A549 (cell line): Measurements from ENCODE around the gene RFX6. TPM values are rescaled to one million over a fixed set of nuclear protein-coding genes. Genes with fewer than 3 reads are reported as not detected.

ENCODE experiments used
- ATAC-seq, 2 experiments: fragments of 200-7000 bp in 1 of 2; fragments of >200 bp in 1 of 2; cut with Nextera tagmentation in 1 of 2; cut with Tn5 transposase in 1 of 2; 3 replicates each; pipeline versions ENCODE4 v1.8.0 to v1.9.1; 2018 to 2020; ENCODE audit warnings: mild to moderate bottlenecking in 1 of 2, moderate library complexity in 1 of 2
- CTCF ChIA-PET: fragments of 300-600 bp; sonication (Branson Sonifier 250); formaldehyde crosslinking; extraction: SDS; loops from one replicate; lab custom pipeline; 2021; ENCODE audit warnings: antibody characterized with exemption, inconsistent platforms; lab: Yijun Ruan, JAX
- POLR2A ChIA-PET: fragments of 350-600 bp; formaldehyde crosslinking; extraction: SDS; loops from one replicate; lab custom pipeline; 2021; ENCODE audit warnings: antibody characterized with exemption, inconsistent platforms; lab: Yijun Ruan, JAX
- DNase-seq, 2 experiments: peaks; one replicate each; pipeline versions ENCODE4 v3.0.0 to v3.0.0-alpha.2; 2011 to 2016; ENCODE audit warnings: low read depth in 1 of 2, low spot score in 1 of 2
- FAIRE-seq: peaks from 2 replicates; lab custom pipeline; 2011; peaks lifted over from hg19 to GRCh38; lab: Jason Lieb, UNC
- H3K27ac ChIP-seq, 2 experiments: fragments of >200 bp; sonication (Bioruptor Twin); formaldehyde crosslinking; 3 replicates each; pipeline ENCODE4 v1.5.1; 2016 to 2017
- H3K4me1 ChIP-seq: fragments of >200 bp; sonication (Bioruptor Twin); formaldehyde crosslinking; 3 replicates; pipeline ENCODE4 v1.6.1; 2016
- H3K4me2 ChIP-seq: fragments of >200 bp; sonication (Bioruptor Twin); formaldehyde crosslinking; 3 replicates; pipeline ENCODE4 v1.6.1; 2016
- H3K4me3 ChIP-seq: fragments of >200 bp; sonication (Bioruptor Twin); formaldehyde crosslinking; 3 replicates; pipeline ENCODE4 v1.5.1; 2016
- H3K9me3 ChIP-seq: fragments of >200 bp; sonication (Bioruptor Twin); formaldehyde crosslinking; 3 replicates; pipeline ENCODE4 v1.6.1; 2016
- CBX2 ChIP-seq: fragments of 200-600 bp; sonication (generic); IDR thresholded peaks from 2 replicates; pipeline ENCODE4 v1.6.1; 2016; ENCODE audit warnings: low read depth, mild to moderate bottlenecking, borderline replicate concordance
- CBX8 ChIP-seq: fragments of 200-600 bp; sonication (generic); IDR thresholded peaks from 2 replicates; pipeline ENCODE4 v1.6.1; 2016
- CEBPB ChIP-seq, 2 experiments: fragments of >200 bp in 1 of 2; sonication (Bioruptor Twin) in 1 of 2; formaldehyde crosslinking in 1 of 2; IDR thresholded peaks; 2 replicates each; pipeline ENCODE4 v1.6.1; 2012 to 2016
- EHMT2 ChIP-seq: fragments of 200-600 bp; sonication (generic); IDR thresholded peaks from 2 replicates; pipeline ENCODE4 v1.6.1; 2016; ENCODE audit warnings: antibody characterized with exemption, low read depth, mild to moderate bottlenecking, moderate library complexity
- EP300 ChIP-seq, 2 experiments: fragments of >200 bp; sonication (Bioruptor Twin); formaldehyde crosslinking; IDR thresholded peaks; 2 replicates in 1 of 2; 3 replicates in 1 of 2; pipeline ENCODE4 v1.6.1; 2016 to 2017
- ESRRA ChIP-seq: fragments of 150-350 bp; IDR thresholded peaks from 2 replicates; pipeline ENCODE4 v1.6.1; 2014; ENCODE audit warnings: mild to moderate bottlenecking, low read length, borderline replicate concordance
- FOSB ChIP-seq: fragments of 250-450 bp; sonication (Bioruptor Pico); IDR thresholded peaks from 2 replicates; pipeline ENCODE4 v1.5.0; 2020; ENCODE audit warnings: mild to moderate bottlenecking, moderate library complexity
- FOSL2 ChIP-seq, 2 experiments: fragments of 450-650 bp in 1 of 2; fragments of >200 bp in 1 of 2; sonication (Bioruptor Twin) in 1 of 2; formaldehyde crosslinking; IDR thresholded peaks; 2 replicates each; pipeline versions ENCODE4 v1.5.0 to v1.6.1; 2016 to 2020; ENCODE audit warnings: mild to moderate bottlenecking in 1 of 2, moderate library complexity in 1 of 2
- HEYL ChIP-seq: fragments of 250-450 bp; sonication (Bioruptor Pico); IDR thresholded peaks from 2 replicates; pipeline ENCODE4 v1.8.0; 2021; ENCODE audit warnings: mild to moderate bottlenecking, moderate library complexity
- HOXA7 ChIP-seq: fragments of 250-450 bp; sonication (Bioruptor Pico); IDR thresholded peaks from 2 replicates; pipeline ENCODE4 v1.5.0; 2020; ENCODE audit warnings: mild to moderate bottlenecking, moderate library complexity
- HOXB5 ChIP-seq: fragments of 250-450 bp; sonication (Bioruptor Pico); IDR thresholded peaks from 2 replicates; pipeline ENCODE4 v1.5.0; 2020; ENCODE audit warnings: mild to moderate bottlenecking, moderate library complexity
- KDM1A ChIP-seq: fragments of 200-600 bp; sonication (generic); IDR thresholded peaks from 2 replicates; pipeline ENCODE4 v1.6.1; 2016; ENCODE audit warnings: low read depth, mild to moderate bottlenecking
- KDM5A ChIP-seq: fragments of 200-600 bp; sonication (generic); IDR thresholded peaks from 2 replicates; pipeline ENCODE4 v1.6.1; 2016; ENCODE audit warnings: antibody characterized with exemption, mild to moderate bottlenecking
- MAFK ChIP-seq: fragments of 450-650 bp; IDR thresholded peaks from 2 replicates; pipeline ENCODE4 v1.6.1; 2014; ENCODE audit not compliant: partially characterized antibody
- MAZ ChIP-seq: fragments of 150-350 bp; IDR thresholded peaks from 2 replicates; pipeline ENCODE4 v1.6.1; 2014; ENCODE audit warnings: antibody characterized with exemption, low read depth, low read length, borderline replicate concordance
- NR3C1 ChIP-seq: fragments of >200 bp; sonication (Bioruptor Twin); formaldehyde crosslinking; IDR thresholded peaks from 3 replicates; pipeline ENCODE4 v1.6.1; 2017
- RAD21 ChIP-seq, 2 experiments: fragments of >200 bp in 1 of 2; sonication (Bioruptor Twin) in 1 of 2; formaldehyde crosslinking in 1 of 2; IDR thresholded peaks in 1 of 2; conservative IDR thresholded peaks in 1 of 2; 2 replicates in 1 of 2; 3 replicates in 1 of 2; pipeline ENCODE4 v1.6.1; 2012 to 2018; ENCODE audit warnings: inconsistent platforms in 1 of 2
- RFX5 ChIP-seq: fragments of 450-650 bp; IDR thresholded peaks from 2 replicates; pipeline ENCODE4 v1.7.1; 2014; ENCODE audit warnings: antibody characterized with exemption, mild to moderate bottlenecking, moderate library complexity
- TP53 ChIP-seq: fragments of 250-450 bp; sonication (Bioruptor Pico); IDR thresholded peaks from 2 replicates; pipeline ENCODE4 v1.5.0; 2021; ENCODE audit warnings: mild to moderate bottlenecking, moderate library complexity
- ZC3H11A ChIP-seq: fragments of 450-650 bp; IDR thresholded peaks from 2 replicates; pipeline ENCODE4 v1.6.1; 2014; ENCODE audit warnings: antibody characterized with exemption, mild to moderate bottlenecking
- ZSCAN20 ChIP-seq: fragments of 250-450 bp; sonication (Bioruptor Pico); IDR thresholded peaks from 2 replicates; pipeline ENCODE4 v1.8.0; 2022; ENCODE audit warnings: mild to moderate bottlenecking, moderate library complexity
- WGBS: methylation state at CpG from one replicate; pipeline ENCODE4 v1.1.6; 2017; ENCODE audit errors: missing lambda C conversion rate; 5-methylcytosine and 5-hydroxymethylcytosine counted together
- polyA plus RNA-seq, 4 experiments: library from polyadenylated mRNA; depleted of rRNA in 3 of 4; stranded (reverse); fragments of >200 nt; fragmentation: RNase III in 1 of 4; extraction: RNeasy Plus Mini Kit Qiagen cat#74134 plus additional on column Dnase treatment in 1 of 4; gene quantifications; 2 replicates in 3 of 4; 3 replicates in 1 of 4; pipeline ENCODE4 v1.2.3, GENCODE V29; 2011 to 2017
- TF ChIP-seq, protein P1 (sequence below): fragments of 200-600 bp; sonication (generic); IDR thresholded peaks from 2 replicates; pipeline ENCODE4 v1.6.1; 2016; ENCODE audit warnings: antibody characterized with exemption, mild to moderate bottlenecking, moderate library complexity
- TF ChIP-seq, protein P2 (sequence below): fragments of >200 bp; sonication (Bioruptor Twin); formaldehyde crosslinking; IDR thresholded peaks from 2 replicates; pipeline ENCODE4 v1.6.1; 2016
- TF ChIP-seq, protein P3 (sequence below): fragments of 450-650 bp; IDR thresholded peaks from 2 replicates; pipeline ENCODE4 v1.6.1; 2014; ENCODE audit warnings: antibody characterized with exemption
- TF ChIP-seq, protein P4 (sequence below): fragments of 250-450 bp; sonication (Bioruptor Pico); IDR thresholded peaks from 2 replicates; pipeline ENCODE4 v1.5.0; 2020; ENCODE audit warnings: low read depth, mild to moderate bottlenecking, moderate library complexity

Gene RFX6
- polyA plus RNA-seq, 2 of the 4 experiments (the other 2 are of a cell fraction), result not detected

DNA sequence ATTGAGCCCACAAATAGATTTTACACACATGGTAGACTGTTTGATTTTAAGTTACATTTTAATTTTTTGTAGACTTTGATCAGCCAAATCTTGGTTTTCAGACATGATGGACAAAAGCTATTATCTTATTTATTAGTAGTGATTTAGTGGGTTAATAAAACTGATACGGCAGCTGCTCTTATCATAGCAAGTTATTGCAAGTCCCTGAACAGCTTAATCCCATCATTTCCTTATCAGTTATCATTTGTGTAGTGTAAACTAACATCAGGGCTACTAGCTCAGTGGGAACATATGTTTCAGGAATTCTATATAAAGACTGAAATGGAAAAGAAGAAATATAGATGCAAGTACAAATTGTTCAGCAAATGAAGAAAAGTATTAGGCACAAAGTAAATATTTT is 10.9 kb downstream of the RFX6 start:
- WGBS, result 22% methylated on average over 1 of the region's 1 CpG
- no peak overlapping the region for H3K4me2 ChIP-seq
- no peak overlapping the region for H3K4me3 ChIP-seq
- FAIRE-seq (no peak), DNase-seq (no peak), ATAC-seq (no peak)
- H3K9me3 ChIP-seq, result no peaks in the 10 kb centered on the region
- no peaks in the 10 kb centered on the region for H3K4me1 ChIP-seq
- no peak overlapping the region for H3K27ac ChIP-seq
- POLR2A ChIA-PET, result no interaction called here
- no peak for TF ChIP-seq HOXB5
- CTCF ChIA-PET, result no interaction called here

DNA sequence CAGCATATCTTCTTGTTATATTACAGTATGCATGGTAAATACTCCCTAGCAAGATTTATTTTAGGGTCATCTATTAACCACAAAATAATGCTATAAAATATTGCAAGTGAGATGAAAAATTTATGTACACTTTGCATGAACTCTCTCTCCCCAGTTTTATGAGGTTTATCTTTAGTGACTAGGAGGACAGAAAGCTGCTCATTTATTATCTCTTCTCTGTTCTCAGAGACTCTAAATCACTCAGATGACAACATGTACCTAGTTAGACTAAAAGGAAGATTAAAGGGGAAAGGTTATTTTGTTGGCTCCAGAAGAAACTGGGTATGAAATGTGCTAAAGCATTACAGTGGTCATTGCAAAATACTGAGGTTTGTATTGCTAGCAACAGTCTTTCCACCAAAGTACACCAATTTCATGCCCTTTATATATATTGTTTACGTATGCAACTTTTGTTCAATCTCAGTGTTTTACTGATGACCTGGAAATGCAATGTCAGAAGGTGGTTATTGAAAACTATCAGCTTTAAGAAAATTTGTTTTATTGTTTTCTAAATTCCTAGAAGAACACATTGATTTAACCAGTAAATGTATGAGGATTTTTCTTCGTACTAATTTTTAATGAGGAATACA is 11.8 kb downstream of the RFX6 start:
- Histone ChIP-seq H3K4me2 (no peak overlapping the region), H3K9me3 (no peaks in the 10 kb centered on the region), H3K27ac (no peak overlapping the region), H3K4me1 (no peaks in the 10 kb centered on the region), H3K4me3 (no peak overlapping the region)
- FAIRE-seq (no peak), ATAC-seq (no peak), DNase-seq (no peak)
- 25% methylated on average over 2 of the region's 2 CpGs for WGBS
- POLR2A ChIA-PET, result no interaction called here
- TF ChIP-seq, protein P1, sequence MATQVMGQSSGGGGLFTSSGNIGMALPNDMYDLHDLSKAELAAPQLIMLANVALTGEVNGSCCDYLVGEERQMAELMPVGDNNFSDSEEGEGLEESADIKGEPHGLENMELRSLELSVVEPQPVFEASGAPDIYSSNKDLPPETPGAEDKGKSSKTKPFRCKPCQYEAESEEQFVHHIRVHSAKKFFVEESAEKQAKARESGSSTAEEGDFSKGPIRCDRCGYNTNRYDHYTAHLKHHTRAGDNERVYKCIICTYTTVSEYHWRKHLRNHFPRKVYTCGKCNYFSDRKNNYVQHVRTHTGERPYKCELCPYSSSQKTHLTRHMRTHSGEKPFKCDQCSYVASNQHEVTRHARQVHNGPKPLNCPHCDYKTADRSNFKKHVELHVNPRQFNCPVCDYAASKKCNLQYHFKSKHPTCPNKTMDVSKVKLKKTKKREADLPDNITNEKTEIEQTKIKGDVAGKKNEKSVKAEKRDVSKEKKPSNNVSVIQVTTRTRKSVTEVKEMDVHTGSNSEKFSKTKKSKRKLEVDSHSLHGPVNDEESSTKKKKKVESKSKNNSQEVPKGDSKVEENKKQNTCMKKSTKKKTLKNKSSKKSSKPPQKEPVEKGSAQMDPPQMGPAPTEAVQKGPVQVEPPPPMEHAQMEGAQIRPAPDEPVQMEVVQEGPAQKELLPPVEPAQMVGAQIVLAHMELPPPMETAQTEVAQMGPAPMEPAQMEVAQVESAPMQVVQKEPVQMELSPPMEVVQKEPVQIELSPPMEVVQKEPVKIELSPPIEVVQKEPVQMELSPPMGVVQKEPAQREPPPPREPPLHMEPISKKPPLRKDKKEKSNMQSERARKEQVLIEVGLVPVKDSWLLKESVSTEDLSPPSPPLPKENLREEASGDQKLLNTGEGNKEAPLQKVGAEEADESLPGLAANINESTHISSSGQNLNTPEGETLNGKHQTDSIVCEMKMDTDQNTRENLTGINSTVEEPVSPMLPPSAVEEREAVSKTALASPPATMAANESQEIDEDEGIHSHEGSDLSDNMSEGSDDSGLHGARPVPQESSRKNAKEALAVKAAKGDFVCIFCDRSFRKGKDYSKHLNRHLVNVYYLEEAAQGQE, result no peak
- no peak for TF ChIP-seq TP53 (CRISPR knock-in tag)
- TF ChIP-seq CBX8, result no peak
- no peak for TF ChIP-seq MAZ
- TF ChIP-seq, protein P2, sequence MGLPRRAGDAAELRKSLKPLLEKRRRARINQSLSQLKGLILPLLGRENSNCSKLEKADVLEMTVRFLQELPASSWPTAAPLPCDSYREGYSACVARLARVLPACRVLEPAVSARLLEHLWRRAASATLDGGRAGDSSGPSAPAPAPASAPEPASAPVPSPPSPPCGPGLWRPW, result no peak
- no peak for TF ChIP-seq CEBPB (IDR thresholded peaks at IDR 0.05)
- no peak for TF ChIP-seq CBX2
- TF ChIP-seq, protein P3, sequence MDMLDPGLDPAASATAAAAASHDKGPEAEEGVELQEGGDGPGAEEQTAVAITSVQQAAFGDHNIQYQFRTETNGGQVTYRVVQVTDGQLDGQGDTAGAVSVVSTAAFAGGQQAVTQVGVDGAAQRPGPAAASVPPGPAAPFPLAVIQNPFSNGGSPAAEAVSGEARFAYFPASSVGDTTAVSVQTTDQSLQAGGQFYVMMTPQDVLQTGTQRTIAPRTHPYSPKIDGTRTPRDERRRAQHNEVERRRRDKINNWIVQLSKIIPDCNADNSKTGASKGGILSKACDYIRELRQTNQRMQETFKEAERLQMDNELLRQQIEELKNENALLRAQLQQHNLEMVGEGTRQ, result no peak
- TF ChIP-seq, all 56 proteins: peak for 0
- CTCF ChIA-PET, result no interaction called here

DNA sequence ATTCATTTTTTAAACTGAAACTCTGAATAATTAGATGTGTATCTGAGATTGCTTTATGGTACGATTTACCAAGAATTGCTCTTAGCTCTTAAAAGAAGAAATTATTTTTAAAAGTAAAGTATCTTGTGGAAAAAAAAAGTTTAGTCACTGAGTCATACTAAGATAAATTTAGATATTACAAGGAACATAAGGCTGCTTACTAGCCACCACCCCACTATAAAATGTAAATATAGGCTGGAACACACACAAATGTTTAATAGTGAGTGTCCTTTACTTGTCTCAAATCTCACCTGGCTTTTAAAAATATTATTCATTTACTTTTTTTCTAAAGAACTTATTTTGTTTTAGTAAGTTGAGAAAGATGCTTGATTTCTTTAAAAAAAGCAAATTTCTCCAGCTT is 17.6 kb downstream of the RFX6 start:
- no peak for DNase-seq
- FAIRE-seq, result no peak
- no peak overlapping the region for H3K4me2 ChIP-seq
- H3K4me3 ChIP-seq, result no peak overlapping the region
- 13% methylated on average over 1 of the region's 1 CpG for WGBS
- H3K4me1 ChIP-seq, result no peaks in the 10 kb centered on the region
- no peaks in the 10 kb centered on the region for H3K9me3 ChIP-seq
- ChIA-PET POLR2A (no interaction called here), CTCF (no interaction called here)
- no peak overlapping the region for H3K27ac ChIP-seq
- TF ChIP-seq ZSCAN20 (CRISPR knock-in tag) (no peak), MAFK (no peak), HEYL (CRISPR knock-in tag) (no peak), KDM1A (no peak)
- TF ChIP-seq, protein P4, sequence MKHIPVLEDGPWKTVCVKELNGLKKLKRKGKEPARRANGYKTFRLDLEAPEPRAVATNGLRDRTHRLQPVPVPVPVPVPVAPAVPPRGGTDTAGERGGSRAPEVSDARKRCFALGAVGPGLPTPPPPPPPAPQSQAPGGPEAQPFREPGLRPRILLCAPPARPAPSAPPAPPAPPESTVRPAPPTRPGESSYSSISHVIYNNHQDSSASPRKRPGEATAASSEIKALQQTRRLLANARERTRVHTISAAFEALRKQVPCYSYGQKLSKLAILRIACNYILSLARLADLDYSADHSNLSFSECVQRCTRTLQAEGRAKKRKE (CRISPR knock-in tag), result no peak
- no peak for ATAC-seq

DNA sequence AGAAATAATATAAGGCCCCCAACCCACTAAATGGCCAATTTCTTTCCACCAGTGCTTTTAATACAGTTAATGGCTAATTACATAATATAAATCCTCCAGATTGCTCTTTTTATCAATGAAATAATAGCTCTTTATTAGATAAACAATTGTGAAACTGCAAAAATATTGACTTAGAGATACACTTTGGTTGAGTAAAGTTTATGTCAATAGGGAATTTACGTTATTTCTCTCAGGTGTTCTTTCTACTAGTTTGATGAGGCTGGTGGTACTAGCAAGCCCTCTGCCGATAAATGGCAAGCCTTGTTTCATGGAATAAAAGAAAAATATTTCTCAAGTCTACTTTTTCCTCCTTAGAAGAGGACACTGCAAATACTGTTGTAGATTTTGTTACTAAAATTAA is 18.9 kb downstream of the RFX6 start:
- Histone ChIP-seq H3K4me1 (no peaks in the 10 kb centered on the region), H3K4me3 (no peak overlapping the region), H3K9me3 (no peaks in the 10 kb centered on the region), H3K27ac (no peak overlapping the region), H3K4me2 (no peak overlapping the region)
- no peak for FAIRE-seq
- ATAC-seq, result no peak
- WGBS, result 42% methylated on average over 2 of the region's 2 CpGs
- DNase-seq, result no peak
- ChIA-PET POLR2A (no interaction called here), CTCF (no interaction called here)
- TF ChIP-seq NR3C1 (no peak), RAD21 (conservative IDR thresholded peaks at IDR 0.05 in 1 of 2, IDR thresholded peaks at IDR 0.05 in 1 of 2) (no peak), HOXB5 (no peak), FOSB (CRISPR knock-in tag) (no peak), EP300 (IDR thresholded peaks at IDR 0.05) (no peak), HOXA7 (CRISPR knock-in tag) (no peak), FOSL2 (IDR thresholded peaks at IDR 0.05) (no peak), FOSL2 (CRISPR knock-in tag; IDR thresholded peaks at IDR 0.05) (no peak), EHMT2 (no peak), KDM5A (no peak), TP53 (CRISPR knock-in tag) (no peak), RFX5 (no peak), ESRRA (no peak), ZC3H11A (no peak)
- TF ChIP-seq, protein P4 (CRISPR knock-in tag), result no peak
